HFF-Myc (cell line): ENCODE data around the gene MRPL43.
"Not testable (repeated sequence)": the region's sequence is repeated elsewhere in the genome, so short reads cannot be mapped to it uniquely, and the experiment has no call there.

Source experiments
- DNase-seq: peaks from one replicate; pipeline ENCODE4 v3.0.0-alpha.2; 2011; ENCODE audit warnings: low read depth; ENCODE audit errors: extremely low read depth
- H3K4me3 ChIP-seq: replicated peaks from 2 replicates; pipeline ENCODE4 v1.5.1; 2011; ENCODE audit warnings: low read depth, mild to moderate bottlenecking, control low read depth, low read length
- CTCF ChIP-seq: IDR thresholded peaks from 2 replicates; pipeline ENCODE4 v1.5.1; 2012; ENCODE audit warnings: mild to moderate bottlenecking, low read depth, low read length, control low read depth; ENCODE audit errors: missing control alignments

MRPL43 gene

GRCh38 chr10:100976906-100977305 lies 10.4 kb downstream of the MRPL43 start:
- DNase-seq, result no peak
- no peak overlapping the region for H3K4me3 ChIP-seq
- TF ChIP-seq CTCF, result no peak

GRCh38 chr10:100975397-100975796 lies 11.9 kb downstream of the MRPL43 start:
- not testable (repeated sequence) for DNase-seq, H3K4me3 ChIP-seq

GRCh38 chr10:100972904-100973535 lies 14.3 kb downstream of the MRPL43 start:
- TF ChIP-seq CTCF, result no peak
- H3K4me3 ChIP-seq, result no peak overlapping the region
- DNase-seq, result no peak

DNA sequence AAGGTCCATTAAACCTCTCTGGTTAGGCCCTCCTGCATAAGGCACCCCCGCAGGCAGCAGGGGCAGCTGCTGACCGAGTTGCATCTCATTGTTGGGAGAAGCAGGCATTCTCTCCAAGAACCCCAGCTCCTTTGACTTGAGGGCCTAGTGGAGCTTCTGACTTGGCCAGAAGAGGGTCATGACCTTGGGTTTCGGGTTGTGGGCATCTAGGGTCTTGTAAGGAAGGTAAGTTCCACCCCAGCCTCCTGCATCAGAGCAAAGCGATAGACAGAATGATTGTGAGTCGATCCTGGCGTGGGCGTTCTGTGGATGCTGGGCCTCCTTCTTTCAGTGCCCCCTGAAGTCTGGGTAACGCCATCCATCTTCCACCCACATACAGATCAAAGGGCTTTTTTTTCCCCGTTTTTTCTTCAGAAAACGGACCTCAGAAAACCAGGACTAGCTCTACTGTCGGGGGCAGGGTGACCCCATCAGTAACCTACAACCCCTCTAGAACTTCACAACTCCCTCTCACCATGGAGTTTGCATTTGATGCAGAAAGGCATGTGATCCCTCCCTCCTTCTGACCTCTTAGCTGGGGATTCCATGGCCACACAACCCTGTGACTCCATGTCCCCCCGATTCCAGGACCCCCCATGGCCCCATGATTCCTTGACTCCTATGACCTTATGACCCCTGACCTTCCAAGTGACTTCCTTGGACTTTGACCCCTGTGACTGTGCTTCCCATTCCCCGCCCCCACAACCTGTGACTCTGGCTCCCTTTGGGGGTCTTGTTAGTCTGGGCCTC lies 15.0 kb downstream of the MRPL43 start:
- no peak overlapping the region for H3K4me3 ChIP-seq
- DNase-seq, result no peak
- no peak for TF ChIP-seq CTCF

GRCh38 chr10:100970914-100971811 lies 16.1 kb downstream of the MRPL43 start:
- DNase-seq, result no peak
- no peak for TF ChIP-seq CTCF

DNA sequence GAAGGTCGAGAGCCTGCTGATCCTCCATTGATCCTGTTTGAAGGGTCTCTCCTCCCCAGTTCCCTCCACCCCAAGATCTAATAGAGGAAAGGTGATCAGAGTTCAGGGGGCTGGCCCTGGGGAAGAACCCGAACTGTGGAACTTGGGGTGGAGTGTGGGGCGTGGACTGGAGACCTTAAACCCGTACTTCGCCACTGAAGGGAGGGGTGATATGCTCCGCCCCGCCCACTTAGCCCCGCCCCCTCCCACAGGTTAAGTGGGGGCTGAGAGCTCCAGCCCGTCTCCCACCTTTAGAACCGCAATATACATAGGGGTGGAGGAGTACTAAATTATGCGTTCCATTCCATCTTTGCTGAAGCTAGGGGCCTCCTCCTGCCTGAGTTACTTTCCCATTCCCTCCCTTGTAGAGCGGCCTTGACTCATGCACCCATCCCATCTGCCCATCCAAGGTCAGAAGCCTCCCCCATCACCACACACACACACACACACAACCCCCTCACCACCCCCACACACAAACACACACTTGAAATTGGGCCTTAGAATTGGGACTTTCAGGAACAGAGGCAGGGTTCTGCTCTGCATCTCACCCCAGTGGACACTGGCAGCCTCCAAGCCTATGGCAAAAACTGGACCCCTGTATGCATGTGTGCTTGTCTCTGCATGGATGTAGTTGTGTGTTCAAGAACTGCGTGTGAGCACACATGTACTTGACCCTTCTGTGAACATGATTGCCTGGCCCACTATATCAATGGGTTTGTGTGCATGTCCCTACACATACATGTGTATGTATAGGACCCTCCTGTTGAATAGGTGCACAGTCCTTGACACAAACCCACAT lies 17.0 kb downstream of the MRPL43 start:
- no peak for TF ChIP-seq CTCF
- peak overlapping the region; percentile 56 for H3K4me3 ChIP-seq
- DNase-seq, result no peak

More at GRCh38 chr10:100970914-100971811, 16.1 kb downstream of the MRPL43 start:
- no peak overlapping the region for H3K4me3 ChIP-seq
